HEK293T (cell line): Measurements from ENCODE around the gene KIF13A.

ENCODE experiments used
- ELF4 ChIP-seq: fragments of 450-650 bp; IDR thresholded peaks from 2 replicates; pipeline ENCODE4 v1.6.1; 2017; ENCODE audit warnings: antibody characterized with exemption
- FOXA1 ChIP-seq: fragments of 450-650 bp; IDR thresholded peaks from 2 replicates; pipeline ENCODE4 v1.6.1; 2016; ENCODE audit warnings: mild to moderate bottlenecking
- FOXM1 ChIP-seq: fragments of 450-650 bp; IDR thresholded peaks from 2 replicates; pipeline ENCODE4 v1.6.1; 2017; ENCODE audit warnings: mild to moderate bottlenecking, borderline replicate concordance
- NFRKB ChIP-seq: fragments of 450-650 bp; IDR thresholded peaks from 2 replicates; pipeline ENCODE4 v1.6.1; 2016; ENCODE audit warnings: mild to moderate bottlenecking, moderate library complexity
- SP1 ChIP-seq: fragments of 450-650 bp; IDR thresholded peaks from 2 replicates; pipeline ENCODE4 v1.6.1; 2017
- SUZ12 ChIP-seq: fragments of 450-650 bp; IDR thresholded peaks from 2 replicates; pipeline ENCODE4 v1.6.1; 2016; ENCODE audit warnings: mild to moderate bottlenecking

DNA sequence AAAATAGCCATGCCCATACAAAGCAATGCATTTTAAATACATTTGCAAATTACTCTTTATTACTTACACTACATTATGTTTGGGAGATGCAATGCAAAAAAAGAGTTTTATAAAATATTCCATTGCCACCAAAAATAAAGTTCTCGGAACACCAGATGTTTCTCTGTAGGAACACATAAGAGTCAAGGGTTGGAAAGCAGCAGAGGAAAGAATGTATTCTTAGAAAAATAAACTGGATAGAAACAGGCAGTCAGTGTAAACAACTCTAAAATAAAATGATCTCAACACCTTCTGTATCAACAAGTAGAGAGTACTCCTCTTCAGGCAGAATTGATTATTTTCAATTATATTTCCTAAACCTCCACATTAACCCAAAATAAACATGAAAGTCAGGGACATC lies 28.1 kb downstream of the KIF13A start:
- TF ChIP-seq SP1: no peak
- TF ChIP-seq NFRKB: no peak
- no peak for TF ChIP-seq SUZ12
- no peak for TF ChIP-seq FOXM1
- TF ChIP-seq FOXA1: no peak
- no peak for TF ChIP-seq ELF4
